ENCODE results near the gene XPO6.

XPO6 gene

GRCh38 chr16:28210264-28210663, 1.5 kb downstream of the XPO6 start:
- DNase-seq: no peak

DNA sequence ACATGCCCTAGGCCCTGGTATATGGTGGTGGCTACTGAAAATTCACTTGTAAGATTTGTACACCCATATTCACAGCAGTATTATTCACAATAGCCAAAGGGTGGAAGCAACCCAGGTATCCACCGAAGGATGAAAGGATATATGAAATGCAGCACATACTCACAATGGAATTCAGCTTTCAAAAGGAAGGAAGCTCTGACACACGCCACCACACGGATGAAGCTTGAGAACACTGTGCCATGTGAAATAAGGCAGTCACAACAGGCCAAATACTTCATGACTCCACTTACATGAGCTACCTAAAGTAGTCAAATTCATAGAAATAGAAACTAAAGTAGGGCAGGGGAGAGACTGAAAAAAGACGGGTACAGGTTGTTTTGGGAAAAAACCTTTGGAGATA, 2.9 kb downstream of the XPO6 start:
- no peak for DNase-seq

- no peak for DNase-seq
These were observed 3.6 kb downstream of the XPO6 start for GRCh38 chr16:28208131-28208530.

DNA sequence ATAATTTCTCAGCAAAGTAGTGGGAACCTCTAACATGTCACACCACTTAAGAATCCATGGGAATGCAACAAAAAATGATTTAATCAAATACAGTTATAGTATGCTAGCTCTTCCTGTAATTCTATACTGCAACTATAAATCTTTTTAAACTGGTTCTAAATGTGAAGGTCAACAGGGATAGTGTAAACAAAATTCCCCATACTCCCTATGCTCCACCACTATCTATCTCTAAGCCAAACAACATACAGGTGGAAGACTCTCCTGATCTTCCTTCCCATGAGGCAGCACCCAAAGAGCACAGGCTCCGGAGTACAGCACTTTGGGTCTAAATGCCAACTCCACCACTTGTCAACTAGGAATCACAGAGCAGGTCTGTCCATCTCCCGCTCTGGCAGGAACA, 4.4 kb downstream of the XPO6 start:
- no peak for DNase-seq

- DNase-seq: no peak
These were observed 5.8 kb downstream of the XPO6 start for GRCh38 chr16:28205974-28206373.

- DNase-seq: no peak
These were observed 6.5 kb downstream of the XPO6 start for GRCh38 chr16:28205117-28205899.

- no peak for DNase-seq
These were observed 7.1 kb downstream of the XPO6 start for GRCh38 chr16:28204622-28205021.

DNA sequence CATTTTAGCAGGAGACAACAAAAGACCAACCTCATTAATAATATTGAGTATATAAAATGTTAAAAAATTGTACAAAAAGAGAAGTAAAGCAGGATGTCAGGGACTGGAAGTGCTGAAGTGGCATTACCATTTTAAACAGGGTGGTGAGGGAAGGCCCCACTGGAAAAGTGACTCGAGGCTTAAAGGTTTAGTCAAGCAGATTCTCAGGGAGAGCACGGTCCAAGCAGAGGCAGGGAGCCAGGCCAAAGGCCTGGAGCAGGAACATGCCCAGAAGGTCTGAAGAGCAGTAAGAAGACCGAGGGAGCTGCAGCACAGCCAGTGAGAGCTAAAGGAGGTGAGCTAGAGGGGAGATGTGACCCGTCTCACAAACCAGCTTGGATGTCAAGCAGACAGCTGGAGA, 7.6 kb downstream of the XPO6 start:
- no peak for DNase-seq

GRCh38 chr16:28202147-28202746, 9.5 kb downstream of the XPO6 start:
- DNase-seq: peak in 1 of 5 donors; percentile 69

GRCh38 chr16:28200661-28201060, 11.1 kb downstream of the XPO6 start:
- DNase-seq: no peak

DNA sequence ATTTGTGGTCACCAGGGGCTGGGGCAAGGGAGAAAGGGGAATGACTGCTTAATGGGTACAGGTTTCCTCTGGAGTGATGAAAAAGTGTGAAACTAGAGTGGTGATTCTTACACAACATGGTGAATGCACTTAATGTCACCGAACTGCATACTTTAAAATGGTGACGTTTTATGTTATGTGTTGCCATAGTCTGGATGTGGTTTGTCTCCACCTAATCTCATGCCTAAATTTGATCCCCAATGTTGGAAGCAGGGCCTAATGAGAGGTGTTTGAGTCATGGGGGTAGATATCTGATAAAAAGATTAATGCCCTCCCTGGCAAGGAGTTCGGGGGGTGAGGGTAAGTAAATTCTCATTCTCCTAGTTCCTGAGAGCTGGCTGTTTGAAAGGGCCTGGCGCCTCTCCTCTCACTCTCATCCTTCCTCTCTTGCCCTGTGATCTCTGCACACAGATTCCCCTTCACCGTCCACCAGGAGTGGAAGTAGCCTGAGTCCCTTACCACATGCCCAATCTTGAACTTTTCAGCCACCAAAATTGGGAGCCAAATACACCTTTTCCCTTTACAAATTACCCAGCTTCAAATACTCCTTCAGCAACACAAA, 15.3 kb downstream of the XPO6 start:
- DNase-seq: no peak

- DNase-seq: no peak
These were observed 15.9 kb downstream of the XPO6 start for GRCh38 chr16:28195859-28196258.

DNA sequence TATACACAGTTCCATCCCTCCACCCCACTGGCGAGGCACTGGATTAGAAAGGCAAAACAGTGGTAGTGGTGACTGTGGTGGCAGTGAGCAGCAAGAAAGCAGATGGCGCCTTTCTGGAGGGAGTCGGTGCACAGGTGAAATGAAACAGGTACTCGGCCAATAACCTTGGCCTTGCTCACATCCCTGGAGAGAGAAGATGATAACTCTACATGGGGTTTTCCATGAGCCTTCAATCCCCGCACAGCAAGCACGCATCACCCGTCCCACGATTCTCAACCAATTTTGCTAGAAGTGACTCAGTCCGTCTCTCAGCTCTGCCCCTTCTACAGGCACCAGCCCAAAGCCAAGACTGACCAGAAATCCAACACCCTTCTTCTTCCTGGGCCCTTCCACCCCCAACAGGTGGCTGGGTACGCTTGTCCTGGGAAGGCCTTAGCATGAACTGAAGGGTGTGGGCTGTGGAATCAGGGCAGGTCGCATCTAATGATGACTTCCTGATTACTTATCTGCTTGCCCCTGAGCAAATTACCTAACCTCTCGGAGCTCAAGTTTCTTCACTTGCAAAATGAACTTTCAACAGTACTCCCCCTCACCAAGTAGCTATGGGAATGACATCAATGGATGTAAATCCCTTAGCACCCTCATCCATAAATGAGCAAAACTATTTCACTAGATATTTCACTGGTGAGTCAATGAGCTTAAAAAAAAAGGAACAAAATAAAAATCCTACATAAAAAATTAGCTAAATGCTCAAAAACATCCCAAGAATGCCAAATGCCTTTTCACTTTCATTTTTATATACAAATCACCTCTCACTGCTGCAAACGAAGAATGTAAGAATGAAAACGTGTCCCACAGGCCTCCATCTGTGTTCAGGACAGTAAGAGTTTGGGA, 18.0 kb downstream of the XPO6 start:
- peak in 2 of 5 donors; percentile 17 to 43 for DNase-seq

GRCh38 chr16:28192806-28193529, 18.8 kb downstream of the XPO6 start:
- peak; percentile 48 to 83 (median 65) for DNase-seq

DNA sequence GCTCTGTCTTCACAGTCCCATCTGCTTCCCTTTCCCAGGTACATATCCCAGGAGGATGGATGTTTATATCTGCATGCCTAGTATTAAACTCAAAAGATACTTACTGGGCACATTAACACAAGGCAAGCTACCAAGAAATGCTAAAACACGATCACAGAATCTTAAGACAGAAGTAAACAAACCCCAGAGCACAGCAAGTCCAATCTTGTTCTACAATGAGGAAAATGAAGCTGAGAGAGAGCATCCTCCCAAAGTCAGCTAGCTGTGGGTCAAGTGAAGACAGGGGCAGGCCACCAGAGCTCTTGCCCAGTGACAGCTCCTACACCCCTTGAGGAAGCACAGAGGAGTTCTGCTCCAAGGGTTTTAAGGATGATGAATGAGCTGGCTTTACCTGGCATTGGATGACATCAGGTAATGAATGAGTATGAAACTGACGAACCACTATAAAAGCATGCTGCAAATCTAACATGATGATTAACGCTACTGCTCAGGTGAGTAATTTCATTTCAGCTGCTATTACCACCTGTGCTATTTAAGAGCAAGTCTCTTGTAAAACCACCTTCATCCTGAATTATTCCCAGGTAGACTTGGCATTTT, 20.3 kb downstream of the XPO6 start:
- DNase-seq: no peak

DNA sequence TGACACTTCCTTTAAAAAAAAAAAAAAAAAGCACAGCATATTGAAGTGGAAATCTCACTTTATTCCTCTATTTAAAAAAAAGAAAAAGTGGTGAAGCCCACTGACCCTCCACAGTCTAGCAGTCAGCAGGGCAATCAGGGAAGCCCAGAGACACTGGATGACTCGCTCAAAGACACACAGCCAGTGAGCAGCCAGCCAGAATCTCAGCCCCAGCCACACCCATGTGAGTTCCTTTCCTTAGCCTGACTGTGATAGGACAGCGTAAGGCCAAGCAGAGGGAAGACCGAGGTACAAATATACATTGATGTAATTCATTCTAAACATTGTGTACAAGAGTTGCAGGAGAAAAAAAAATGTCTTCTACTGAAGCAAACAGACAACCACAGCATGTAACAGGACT, 22.5 kb downstream of the XPO6 start:
- peak in 1 of 5 donors; percentile 52 for DNase-seq

GRCh38 chr16:28188085-28188916, 23.5 kb downstream of the XPO6 start:
- peak in 1 of 5 donors; percentile 43 for DNase-seq

- DNase-seq: peak in 1 of 5 donors; percentile 64
These were observed 24.2 kb downstream of the XPO6 start for GRCh38 chr16:28187595-28188004.

DNA sequence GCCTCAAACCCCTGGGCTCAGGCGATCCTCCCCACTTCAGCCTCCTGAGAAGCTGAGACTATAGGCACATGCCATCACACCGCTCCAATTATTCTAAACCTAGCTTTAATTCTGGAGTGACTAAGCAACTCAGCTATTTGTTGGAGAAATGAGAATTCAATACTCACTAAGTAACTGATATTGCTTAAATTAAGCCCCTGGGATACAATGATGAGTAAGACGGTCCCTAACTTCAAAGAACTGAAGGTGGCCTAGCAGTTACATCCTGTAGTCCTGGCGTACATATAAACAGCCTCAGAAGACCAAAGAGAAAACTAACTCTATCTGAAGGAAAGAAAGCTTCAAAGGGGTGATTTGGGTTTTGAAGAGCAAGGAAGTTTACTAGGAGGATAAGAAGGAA, 25.0 kb downstream of the XPO6 start:
- DNase-seq: peak in 1 of 5 donors; percentile 77

DNA sequence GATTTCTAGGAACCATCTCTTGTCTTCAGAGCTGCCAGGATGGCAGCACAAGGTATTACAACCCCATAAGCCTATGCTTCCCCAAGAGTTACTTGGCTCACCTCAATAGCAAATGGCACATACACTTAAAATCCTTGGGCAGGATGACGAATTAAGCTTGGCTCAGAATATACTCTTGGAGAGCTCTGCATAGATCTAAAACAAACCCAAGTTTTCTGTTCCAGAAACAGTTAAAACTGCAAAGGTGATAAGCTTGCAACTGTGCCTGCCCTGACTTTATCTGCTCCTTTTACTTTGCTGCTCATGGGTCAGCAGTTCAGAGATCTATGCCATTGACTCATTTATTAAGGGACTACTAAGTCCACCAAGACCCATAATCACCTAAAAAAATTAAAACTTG, 26.1 kb downstream of the XPO6 start:
- DNase-seq: no peak

GRCh38 chr16:28184625-28185024, 27.1 kb downstream of the XPO6 start:
- no peak for DNase-seq

All from T-helper 1 cell (primary cell).